ENCODE results near the gene CAMK1D. TPM values are rescaled to one million over a fixed set of nuclear protein-coding genes. Genes with fewer than 3 reads are reported as not detected.
"Not testable (repeated sequence)": the region's sequence is repeated elsewhere in the genome, so short reads cannot be mapped to it uniquely, and the experiment has no call there.

The CAMK1D gene
- total RNA-seq, 4 donors from 2014 or later: 13.5 to 21.4 (median 15.7) TPM

- H3K4me3 ChIP-seq: no peak overlapping the region
- no peaks in the 10 kb centered on the region for H3K36me3 ChIP-seq
- no peaks in the 10 kb centered on the region for H3K27me3 ChIP-seq
- H3K4me1 ChIP-seq: peaks cover 7 to 27% (median 17%) of the 10 kb centered on the region in 4 donors
- DNase-seq: no peak
- WGBS, 2 donors (ENCODE audit: low coverage in 1 of 2): 77 to 85% methylated on average over 8 to 10 of the region's 10 CpGs
- H3K9me3 ChIP-seq: no peaks in the 10 kb centered on the region
- H3K27ac ChIP-seq: no peak overlapping the region
- intact Hi-C loops (cut with DNase I; ENCODE audit: low total_unique reads) (no loop called here), in situ Hi-C loops (cut with MboI; ENCODE audit: low pct_ligation_motif_present in 1 of 4, low pct_unique_long_range_greater_than_20kb in 1 of 4, low sequenced_read_pairs in 3 of 4) (no loop called here)
- no peak for TF ChIP-seq CTCF (IDR thresholded peaks at IDR 0.05)
- TF ChIP-seq POLR2A (IDR thresholded peaks at IDR 0.05): no peak
- no peak for TF ChIP-seq EP300 (IDR thresholded peaks at IDR 0.05; ENCODE audit: low read depth)
- no peak for TF ChIP-seq POLR2AphosphoS5 (IDR thresholded peaks at IDR 0.05)
Observed at GRCh38 chr10:12724807-12725579, 375.6 kb downstream of the CAMK1D start.

GRCh38 chr10:12725580-12725888 lies 376.2 kb downstream of the CAMK1D start:
- H3K27ac ChIP-seq; intact Hi-C loops (cut with DNase I; ENCODE audit: low total_unique reads); H3K27me3 ChIP-seq; DNase-seq; in situ Hi-C loops (cut with MboI; ENCODE audit: low pct_ligation_motif_present in 1 of 4, low pct_unique_long_range_greater_than_20kb in 1 of 4, low sequenced_read_pairs in 3 of 4); H3K36me3 ChIP-seq; H3K9me3 ChIP-seq; H3K4me3 ChIP-seq: not testable (repeated sequence)
- WGBS, 2 donors (ENCODE audit: low coverage in 1 of 2): 98 to 100% methylated on average over 2 to 5 of the region's 5 CpGs
- H3K4me1 ChIP-seq: peaks cover 5 to 23% (median 14%) of the 10 kb centered on the region in 4 donors

- Histone ChIP-seq H3K27me3 (no peaks in the 10 kb centered on the region), H3K27ac (peak overlapping the region; percentile 40 to 75 (median 62)), H3K9me3 (no peaks in the 10 kb centered on the region), H3K4me1 (peaks cover 0 to 16% (median 9%) of the 10 kb centered on the region in 4 donors), H3K4me3 (no peak overlapping the region), H3K36me3 (no peaks in the 10 kb centered on the region)
- in situ Hi-C loops (cut with MboI; ENCODE audit: low pct_ligation_motif_present in 1 of 4, low pct_unique_long_range_greater_than_20kb in 1 of 4, low sequenced_read_pairs in 3 of 4): no loop called here
- intact Hi-C loops (cut with DNase I; ENCODE audit: low total_unique reads): no loop called here
- no peak for DNase-seq
- no peak for TF ChIP-seq CTCF (IDR thresholded peaks at IDR 0.05)
- TF ChIP-seq EP300 (IDR thresholded peaks at IDR 0.05; ENCODE audit: low read depth): peak; percentile 70
- TF ChIP-seq POLR2AphosphoS5 (IDR thresholded peaks at IDR 0.05): peak; percentile 36 to 51 (median 42)
- TF ChIP-seq POLR2A (IDR thresholded peaks at IDR 0.05): no peak
- 67 to 79% methylated on average over 6 to 19 of the region's 19 CpGs for WGBS, 2 donors (ENCODE audit: low coverage in 1 of 2)
Observed at GRCh38 chr10:12726971-12727831, 377.9 kb downstream of the CAMK1D start.

- Histone ChIP-seq H3K27me3 (no peaks in the 10 kb centered on the region), H3K4me1 (peaks cover 0 to 16% (median 9%) of the 10 kb centered on the region in 4 donors), H3K9me3 (no peaks in the 10 kb centered on the region), H3K27ac (peak overlapping the region; percentile 40 to 75 (median 62)), H3K36me3 (no peaks in the 10 kb centered on the region), H3K4me3 (no peak overlapping the region)
- WGBS, 2 donors (ENCODE audit: low coverage in 1 of 2): 60 to 75% methylated on average over 1 to 10 of the region's 10 CpGs
- DNase-seq: peak; percentile 60
- intact Hi-C loops (cut with DNase I; ENCODE audit: low total_unique reads): no loop called here
- TF ChIP-seq EP300 (IDR thresholded peaks at IDR 0.05; ENCODE audit: low read depth): no peak
- no peak for TF ChIP-seq POLR2A (IDR thresholded peaks at IDR 0.05)
- TF ChIP-seq POLR2AphosphoS5 (IDR thresholded peaks at IDR 0.05): no peak
- no peak for TF ChIP-seq CTCF (IDR thresholded peaks at IDR 0.05)
- in situ Hi-C loops (cut with MboI; ENCODE audit: low pct_ligation_motif_present in 1 of 4, low pct_unique_long_range_greater_than_20kb in 1 of 4, low sequenced_read_pairs in 3 of 4): no loop called here
Observed at GRCh38 chr10:12727832-12728215, 378.5 kb downstream of the CAMK1D start.
